OCI-LY7 (cell line): ENCODE results near the gene GAS7. TPM values are rescaled to one million over a fixed set of nuclear protein-coding genes. Genes with fewer than 3 reads are reported as not detected.

Experiments used
- BruUV-seq: library from RNA; stranded (reverse); fragments of 400-500 nt; replicated peaks from 2 replicates; lab custom pipeline; 2021; lab: Mats Ljungman, UMichigan
- CTCF ChIA-PET: fragments of 300-600 bp; sonication (Branson Sonifier 250); formaldehyde crosslinking; loops from one replicate; lab custom pipeline; 2022; ENCODE audit warnings: antibody characterized with exemption; ENCODE audit not compliant: unreplicated experiment; lab: Charles Lee
- POLR2A ChIA-PET: fragments of 300-600 bp; sonication (Branson Sonifier 250); formaldehyde crosslinking; loops from one replicate; lab custom pipeline; 2022; ENCODE audit warnings: antibody characterized with exemption; lab: Charles Lee
- DNase-seq: peaks from one replicate; pipeline ENCODE4 v3.0.0-alpha.2; 2015; ENCODE audit warnings: low spot score
- H2AFZ ChIP-seq: fragments of 200-600 bp; sonication (generic), shearing (Covaris generic); 2 replicates; pipeline ENCODE4 v1.6.1; 2014; ENCODE audit warnings: mild to moderate bottlenecking, antibody characterized with exemption, low read length, moderate library complexity
- H3K27ac ChIP-seq: fragments of 200-600 bp; sonication (generic); 2 replicates; pipeline ENCODE4 v1.5.1; 2014; ENCODE audit warnings: mixed run types, low read depth, mild to moderate bottlenecking, moderate library complexity, low read length, inconsistent platforms; ENCODE audit not compliant: poor library complexity, severe bottlenecking
- H3K36me3 ChIP-seq: fragments of 200-600 bp; sonication (generic); 2 replicates; pipeline ENCODE4 v1.6.1; 2014; ENCODE audit warnings: mild to moderate bottlenecking, antibody characterized with exemption, low read length, moderate library complexity, mixed read lengths; ENCODE audit not compliant: insufficient read depth
- H3K4me1 ChIP-seq: fragments of 200-600 bp; sonication (generic); 2 replicates; pipeline ENCODE4 v1.5.1; 2014; ENCODE audit warnings: mild to moderate bottlenecking, low read length; ENCODE audit not compliant: insufficient read depth, poor library complexity, severe bottlenecking
- H3K4me2 ChIP-seq: fragments of 200-600 bp; sonication (generic); 2 replicates; pipeline ENCODE4 v1.6.1; 2014; ENCODE audit warnings: mild to moderate bottlenecking, low read length
- H3K4me3 ChIP-seq: fragments of 200-600 bp; sonication (generic); 2 replicates; pipeline ENCODE4 v1.5.1; 2014; ENCODE audit warnings: mild to moderate bottlenecking, low read depth, low read length; ENCODE audit not compliant: poor library complexity, severe bottlenecking
- H3K79me2 ChIP-seq: fragments of 200-600 bp; sonication (generic); 2 replicates; pipeline ENCODE4 v1.6.1; 2016; ENCODE audit warnings: low read depth, mild to moderate bottlenecking, low read length, moderate library complexity, mixed read lengths; ENCODE audit not compliant: insufficient read depth
- H3K9me2 ChIP-seq: fragments of 200-600 bp; sonication (generic); 2 replicates; pipeline ENCODE4 v1.6.1; 2016; ENCODE audit warnings: mild to moderate bottlenecking, low read length, mixed read lengths; ENCODE audit not compliant: insufficient read depth
- H3K9me3 ChIP-seq: fragments of 200-600 bp; sonication (generic); 2 replicates; pipeline ENCODE4 v1.6.1; 2014; ENCODE audit warnings: mild to moderate bottlenecking, mixed run types, low read length, mixed read lengths
- H4K20me1 ChIP-seq: fragments of 200-600 bp; sonication (generic); 2 replicates; pipeline ENCODE4 v1.6.1; 2014; ENCODE audit warnings: mild to moderate bottlenecking, antibody characterized with exemption, low read length, moderate library complexity, mixed read lengths; ENCODE audit not compliant: insufficient read depth
- EZH2phosphoT487 ChIP-seq: fragments of 200-600 bp; sonication (generic); IDR thresholded peaks from 2 replicates; pipeline ENCODE4 v1.6.1; 2018; ENCODE audit warnings: low read depth, borderline replicate concordance, mild to moderate bottlenecking, mixed run types, antibody characterized with exemption, low read length, moderate library complexity, mixed read lengths
- intact Hi-C: fragments of 100-400 bp; cut with micrococcal nuclease; formaldehyde crosslinking; loops from one replicate; pipeline ENCODE4 v1.10.0; 2022; ENCODE audit not compliant: unreplicated experiment
- total RNA-seq, 2 experiments: library from RNA; depleted of rRNA in 1 of 2; stranded (reverse); fragments of >200 nt in 1 of 2; shearing (Covaris generic) in 1 of 2; gene quantifications; 2 replicates each; pipeline ENCODE4 v1.2.3, GENCODE V29; 2014 to 2022
- TF ChIP-seq, protein P1 (sequence below): fragments of 200-600 bp; sonication (generic); conservative IDR thresholded peaks from 2 replicates; pipeline ENCODE4 v1.5.1; 2014; ENCODE audit warnings: mild to moderate bottlenecking, antibody characterized with exemption, low read length, moderate library complexity, mixed read lengths

The GAS7 gene
- total RNA-seq, 2 experiments from 2014 or later, result 1.5 TPM; not detected in 1

DNA sequence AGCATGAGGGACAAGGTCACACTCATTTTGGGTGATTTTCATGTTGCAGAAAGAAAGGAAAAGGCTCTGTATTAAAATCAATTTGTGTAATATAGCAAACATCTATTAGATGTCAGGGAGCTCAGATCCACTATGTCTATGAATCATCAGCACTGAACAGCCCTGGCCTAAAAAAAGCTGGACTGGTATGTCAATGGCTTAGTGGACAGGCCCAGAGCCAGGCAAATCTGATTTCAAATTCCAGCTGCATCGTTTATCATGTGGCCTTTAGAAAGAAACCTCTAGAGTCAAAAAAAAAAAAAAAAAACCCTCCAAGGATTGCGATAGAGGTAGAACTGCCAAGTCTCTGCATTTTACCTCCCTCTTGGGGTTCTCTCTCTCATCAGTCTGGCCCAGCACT is 5.4 kb downstream of the GAS7 start:
- DNase-seq, result no peak
- ChIA-PET CTCF (no interaction called here), POLR2A (no interaction called here)
- Histone ChIP-seq H2AFZ (no peak overlapping the region), H3K9me3 (no peaks in the 10 kb centered on the region), H3K79me2 (no peaks in the 10 kb centered on the region), H3K4me3 (no peak overlapping the region), H4K20me1 (no peaks in the 10 kb centered on the region), H3K4me1 (no peaks in the 10 kb centered on the region), H3K36me3 (no peaks in the 10 kb centered on the region), H3K9me2 (no peaks in the 10 kb centered on the region), H3K27ac (no peak overlapping the region), H3K4me2 (no peak overlapping the region)
- TF ChIP-seq, protein P1, sequence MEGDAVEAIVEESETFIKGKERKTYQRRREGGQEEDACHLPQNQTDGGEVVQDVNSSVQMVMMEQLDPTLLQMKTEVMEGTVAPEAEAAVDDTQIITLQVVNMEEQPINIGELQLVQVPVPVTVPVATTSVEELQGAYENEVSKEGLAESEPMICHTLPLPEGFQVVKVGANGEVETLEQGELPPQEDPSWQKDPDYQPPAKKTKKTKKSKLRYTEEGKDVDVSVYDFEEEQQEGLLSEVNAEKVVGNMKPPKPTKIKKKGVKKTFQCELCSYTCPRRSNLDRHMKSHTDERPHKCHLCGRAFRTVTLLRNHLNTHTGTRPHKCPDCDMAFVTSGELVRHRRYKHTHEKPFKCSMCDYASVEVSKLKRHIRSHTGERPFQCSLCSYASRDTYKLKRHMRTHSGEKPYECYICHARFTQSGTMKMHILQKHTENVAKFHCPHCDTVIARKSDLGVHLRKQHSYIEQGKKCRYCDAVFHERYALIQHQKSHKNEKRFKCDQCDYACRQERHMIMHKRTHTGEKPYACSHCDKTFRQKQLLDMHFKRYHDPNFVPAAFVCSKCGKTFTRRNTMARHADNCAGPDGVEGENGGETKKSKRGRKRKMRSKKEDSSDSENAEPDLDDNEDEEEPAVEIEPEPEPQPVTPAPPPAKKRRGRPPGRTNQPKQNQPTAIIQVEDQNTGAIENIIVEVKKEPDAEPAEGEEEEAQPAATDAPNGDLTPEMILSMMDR, result no peak
- no peak for TF ChIP-seq EZH2phosphoT487
- intact Hi-C loops, result no loop called here
- no TSS peak for BruUV-seq

DNA sequence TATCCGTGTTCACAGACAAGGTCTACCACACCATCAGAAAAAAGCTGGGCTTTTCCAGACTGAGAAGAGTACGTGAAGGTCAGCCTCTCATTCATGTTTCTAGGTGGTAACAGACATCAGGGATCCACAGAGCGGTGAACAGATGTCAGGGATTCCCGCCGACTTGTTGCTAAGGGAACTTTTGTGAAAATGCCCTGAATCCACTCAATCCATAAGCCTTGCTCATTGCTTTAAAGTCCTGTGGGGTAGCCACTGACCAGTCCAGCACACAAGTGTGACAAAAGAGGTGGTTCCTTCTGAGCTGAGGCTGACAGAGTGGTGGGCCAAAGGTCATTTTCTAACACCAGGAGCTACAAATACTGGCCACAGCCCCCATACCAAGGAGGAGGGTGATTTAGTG is 5.9 kb downstream of the GAS7 start:
- ChIA-PET POLR2A (no interaction called here), CTCF (no interaction called here)
- no peaks in the 10 kb centered on the region for H3K9me2 ChIP-seq
- no peak overlapping the region for H2AFZ ChIP-seq
- intact Hi-C loops, result no loop called here
- no peak overlapping the region for H3K4me2 ChIP-seq
- no peak overlapping the region for H3K4me3 ChIP-seq
- H3K27ac ChIP-seq, result no peak overlapping the region
- H3K9me3 ChIP-seq, result no peaks in the 10 kb centered on the region
- no TSS peak for BruUV-seq
- no peaks in the 10 kb centered on the region for H3K4me1 ChIP-seq
- DNase-seq, result no peak
- TF ChIP-seq, protein P1, result no peak
- TF ChIP-seq EZH2phosphoT487, result no peak
- no peaks in the 10 kb centered on the region for H4K20me1 ChIP-seq
- H3K36me3 ChIP-seq, result no peaks in the 10 kb centered on the region
- H3K79me2 ChIP-seq, result no peaks in the 10 kb centered on the region

DNA sequence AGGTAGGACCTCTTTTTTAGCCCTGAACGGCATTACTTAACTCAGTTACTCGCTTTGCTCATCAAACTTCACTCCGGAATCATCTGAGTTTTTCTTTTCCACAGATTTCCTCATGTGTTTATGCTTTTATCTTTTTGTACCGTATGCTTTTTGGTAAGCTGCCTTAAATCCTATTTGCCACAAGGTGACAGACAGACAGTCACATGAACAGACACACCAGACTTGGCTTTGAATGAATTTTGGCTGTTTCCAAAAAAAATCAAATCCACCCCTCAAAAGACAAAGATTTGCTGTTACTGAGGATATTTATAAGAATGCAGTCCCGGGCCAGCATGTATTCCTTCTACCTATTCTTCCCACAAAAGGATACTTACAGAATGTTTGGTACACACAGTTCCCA is 10.9 kb downstream of the GAS7 start:
- Histone ChIP-seq H3K4me1 (no peaks in the 10 kb centered on the region), H4K20me1 (no peaks in the 10 kb centered on the region), H3K9me2 (no peaks in the 10 kb centered on the region), H3K36me3 (no peaks in the 10 kb centered on the region), H2AFZ (no peak overlapping the region), H3K27ac (no peak overlapping the region), H3K9me3 (no peaks in the 10 kb centered on the region), H3K4me3 (no peak overlapping the region), H3K4me2 (no peak overlapping the region), H3K79me2 (no peaks in the 10 kb centered on the region)
- intact Hi-C loops, result no loop called here
- no peak for DNase-seq
- no peak for TF ChIP-seq EZH2phosphoT487
- TF ChIP-seq, protein P1, result no peak
- CTCF ChIA-PET, result no interaction called here
- POLR2A ChIA-PET, result no interaction called here
- no TSS peak for BruUV-seq
